RPMI8226 (cell line): ENCODE measurements around the gene SPATA4.
A peak's percentile ranks its signal among the peaks of the same experiment; 100 is the strongest.
"Not testable (repeated sequence)": the region's sequence is repeated elsewhere in the genome, so short reads cannot be mapped to it uniquely, and the experiment has no call there.

ENCODE experiments used
- DNase-seq: peaks from one replicate; pipeline ENCODE4 v3.0.0-alpha.2; 2015

Gene SPATA4

DNA sequence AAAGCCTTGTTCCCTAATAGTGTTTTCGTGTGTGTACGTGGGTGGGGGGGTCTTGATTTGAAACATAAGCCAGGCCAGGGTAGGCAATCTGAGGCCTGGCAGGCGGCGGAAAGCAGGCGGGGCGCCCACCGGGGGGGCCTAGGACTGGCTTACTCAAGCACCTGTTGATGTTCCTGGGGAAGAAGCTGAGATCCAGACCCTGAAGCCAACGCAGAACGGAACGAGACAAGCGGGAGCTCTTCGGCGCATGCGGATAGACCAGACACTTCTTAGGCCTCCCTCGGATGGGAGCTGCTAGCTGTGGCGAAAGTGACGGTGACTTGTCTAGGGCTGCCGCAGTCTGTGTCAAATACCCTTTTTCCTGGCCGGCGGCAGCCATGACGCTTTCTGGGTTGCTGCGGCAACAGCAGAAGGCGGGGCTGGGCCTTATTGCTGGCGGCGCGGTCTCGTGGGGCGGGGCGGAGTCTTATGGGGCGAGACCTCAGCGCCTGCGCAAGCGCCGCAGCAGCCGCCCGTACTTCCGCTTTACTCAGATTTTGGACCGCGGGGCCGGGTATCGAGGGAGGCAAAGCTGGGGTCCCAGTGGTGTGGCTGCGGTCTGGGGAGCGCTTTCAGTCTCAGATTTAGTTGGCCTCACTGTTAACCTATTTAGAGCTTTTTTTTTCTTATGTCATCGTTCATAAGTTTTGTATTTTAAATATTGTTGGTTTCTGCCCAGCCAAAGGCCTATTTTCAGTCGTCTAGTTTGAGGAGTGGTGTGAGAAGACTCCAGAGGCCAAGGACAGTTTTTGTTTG is at the start of gene SPATA4:
SPATA4 (minus strand) TSS at position 402 of the 795 bp plus-strand sequence; CDS start at position 379, 23 bp downstream.
- DNase-seq, result peak; percentile 90

GRCh38 chr4:176242764-176243347 is 47.5 kb upstream of the SPATA4 start:
- DNase-seq, result no peak

- no peak for DNase-seq
Observed at GRCh38 chr4:176241703-176242102, 46.3 kb upstream of the SPATA4 start.

DNA sequence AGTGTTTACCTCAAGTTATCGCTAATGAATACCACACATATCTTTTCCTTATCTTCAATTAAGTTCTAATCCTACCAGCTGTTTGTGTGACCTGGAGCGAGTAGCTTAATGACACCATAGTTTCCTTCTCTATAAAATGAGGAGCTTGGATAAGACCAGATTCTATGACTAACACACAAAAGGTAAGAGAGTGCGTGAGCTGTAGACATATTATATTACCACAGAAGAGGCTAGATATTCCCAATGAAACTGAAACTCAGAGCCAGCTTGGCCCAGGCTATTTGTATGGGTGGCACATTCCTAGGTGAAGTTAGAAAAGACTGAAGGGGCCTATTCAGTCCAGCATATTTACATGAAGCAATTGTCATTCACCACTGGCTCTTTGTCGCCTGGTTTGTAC is 43.4 kb upstream of the SPATA4 start:
- DNase-seq, result no peak

DNA sequence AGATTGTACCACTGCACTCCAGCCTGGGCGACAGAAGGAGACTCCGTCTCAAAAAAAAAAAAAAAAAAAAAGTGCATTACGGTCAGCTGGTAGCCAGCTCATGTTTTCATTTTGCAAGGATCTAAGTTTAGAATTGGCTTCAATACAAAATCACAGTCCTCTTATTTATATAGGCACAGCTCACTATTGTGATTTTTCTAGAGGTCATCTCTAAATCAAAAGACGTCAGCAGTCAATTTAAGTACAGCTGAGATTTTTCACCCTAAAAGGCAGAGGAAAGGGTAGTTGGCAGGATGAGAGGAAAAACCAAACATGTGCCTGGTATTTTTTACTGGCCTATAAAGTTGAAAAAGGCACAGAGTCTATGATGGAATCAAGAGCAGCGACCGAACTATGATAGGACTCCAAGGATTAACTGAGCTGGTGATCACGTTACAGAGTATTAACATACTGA is 42.8 kb upstream of the SPATA4 start:
- DNase-seq, result no peak

DNA sequence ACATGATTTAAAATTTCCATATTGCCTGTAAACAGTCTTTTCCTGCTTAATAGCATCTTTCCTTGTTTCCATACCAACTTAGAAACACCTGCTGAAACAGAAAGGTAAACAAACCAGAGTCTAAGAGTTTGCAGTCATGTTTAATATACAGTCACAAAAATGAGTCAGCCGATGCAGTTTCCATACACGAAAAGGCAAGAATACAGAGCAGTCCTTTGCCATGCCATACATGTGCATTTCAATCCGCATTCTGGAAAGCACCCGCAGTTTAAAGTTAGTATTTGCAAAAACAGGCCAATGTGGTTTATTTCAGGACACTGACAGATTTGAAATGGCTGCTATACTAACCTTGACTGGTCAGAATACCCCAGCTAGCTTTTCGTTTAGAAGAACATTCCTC is 41.6 kb upstream of the SPATA4 start:
- DNase-seq, result no peak

DNA sequence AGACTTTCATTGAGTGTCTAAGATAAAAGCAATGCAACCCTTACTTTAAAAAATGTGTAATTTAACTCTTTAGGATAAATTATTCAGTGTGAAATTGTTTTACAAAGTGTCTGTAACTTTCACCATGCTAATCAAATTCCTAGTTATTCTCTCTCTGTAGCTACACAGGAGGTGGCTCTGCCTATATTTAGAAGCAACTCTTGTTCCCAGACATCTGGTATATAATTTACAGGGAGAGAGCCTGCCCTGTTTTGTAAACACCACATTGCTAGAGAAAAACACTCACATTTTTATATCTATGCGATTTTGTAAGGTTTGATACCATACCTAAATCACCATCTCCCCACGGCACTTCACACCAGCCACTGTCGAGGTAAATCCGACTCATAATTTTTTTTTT is 35.5 kb upstream of the SPATA4 start:
- no peak for DNase-seq

DNA sequence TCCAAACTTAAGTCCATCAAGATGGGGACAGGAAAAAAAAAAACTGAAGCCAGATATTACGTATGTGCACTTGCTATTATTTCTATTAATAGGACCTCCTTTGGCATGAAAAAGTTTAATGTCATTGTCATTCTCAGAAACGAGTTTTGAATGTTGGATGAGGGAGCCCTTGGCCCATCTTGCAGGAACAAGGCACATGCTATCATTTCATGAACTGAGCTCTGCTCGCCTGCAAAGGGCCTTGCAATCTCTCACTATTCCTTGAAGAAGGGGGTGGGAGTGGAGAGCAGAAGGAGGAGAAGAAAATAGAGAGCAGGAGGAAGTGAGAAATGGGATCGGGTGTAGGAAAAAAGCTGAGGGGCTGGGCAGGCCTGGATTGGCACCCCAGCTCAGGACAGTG is 34.3 kb upstream of the SPATA4 start:
- DNase-seq, result no peak

DNA sequence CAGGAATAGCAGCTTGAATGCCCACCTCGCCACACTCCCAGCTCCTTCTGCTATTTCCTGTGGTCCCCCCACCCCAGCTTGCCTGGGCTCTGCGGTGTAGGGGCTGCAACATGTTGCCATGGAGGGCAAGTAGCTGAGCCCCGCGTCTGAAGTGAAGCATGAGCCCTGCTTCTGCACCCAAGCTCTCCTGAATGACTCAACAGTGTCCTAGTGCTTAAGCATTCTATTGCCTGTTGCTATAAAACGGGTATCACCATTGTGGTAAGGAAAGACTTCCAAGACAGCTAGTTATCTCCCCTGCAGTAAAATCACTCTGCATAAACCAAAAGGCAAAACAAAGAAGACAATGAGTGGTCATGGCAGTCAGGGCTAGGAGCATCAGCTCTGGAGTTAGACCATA is 31.4 kb upstream of the SPATA4 start:
- DNase-seq, result no peak

DNA sequence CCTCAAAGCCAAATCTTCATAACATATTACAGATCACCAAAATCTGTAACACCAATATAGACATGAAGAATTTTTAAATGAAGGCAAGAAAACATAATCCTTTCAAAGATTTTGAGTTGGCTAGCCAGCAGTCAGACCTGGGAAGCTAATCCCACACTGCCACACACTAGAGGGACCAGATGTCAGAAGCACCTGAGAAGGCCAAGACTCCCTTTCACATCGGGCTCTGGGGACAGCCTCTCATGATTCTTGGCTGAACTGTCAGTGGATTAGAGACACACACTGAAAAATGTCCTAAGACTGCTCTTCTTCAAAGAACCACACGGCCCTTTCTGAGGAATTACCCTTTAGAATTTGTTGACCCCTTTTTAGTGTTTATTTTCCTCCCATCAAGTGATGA is 28.2 kb upstream of the SPATA4 start:
- no peak for DNase-seq

DNA sequence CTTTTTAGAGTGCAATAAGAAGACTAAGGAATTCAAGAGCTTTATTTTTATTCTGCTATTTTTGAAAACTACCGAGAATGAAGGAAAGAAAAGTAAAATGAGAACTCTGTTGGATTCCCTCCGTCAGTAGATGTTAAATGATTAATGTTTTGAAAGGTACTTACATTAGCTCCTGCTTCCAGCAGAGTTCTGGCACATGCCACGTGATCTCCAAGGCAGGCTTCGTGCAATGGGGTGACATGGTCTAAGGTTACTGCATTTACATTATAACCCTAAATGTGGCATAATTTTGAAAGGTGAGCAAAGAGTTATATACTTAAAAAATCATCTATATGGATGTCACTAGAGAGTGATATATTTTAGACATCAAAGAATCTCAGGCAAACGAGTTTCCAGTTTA is 26.8 kb upstream of the SPATA4 start:
- DNase-seq, result no peak

- no peak for DNase-seq
Observed at GRCh38 chr4:176217510-176217909, 22.1 kb upstream of the SPATA4 start.

DNA sequence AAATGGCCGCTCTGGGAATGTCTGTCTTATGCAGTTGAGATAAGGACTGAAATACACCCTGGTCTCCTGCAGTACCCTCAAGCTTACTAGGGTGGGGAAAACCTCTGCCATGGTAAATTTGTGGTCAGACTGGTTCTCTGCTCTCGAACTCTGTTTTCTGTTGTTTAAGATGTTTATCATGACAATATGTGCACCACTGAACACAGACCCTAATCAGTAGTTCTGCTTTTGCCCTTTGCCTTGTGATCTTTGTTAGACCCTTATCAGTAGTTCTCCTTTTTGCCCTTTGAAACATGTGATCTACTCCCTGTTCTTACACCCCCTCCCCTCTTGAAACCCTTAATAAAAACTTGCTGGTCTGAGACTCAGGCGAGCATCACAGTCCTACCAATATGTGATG is 17.0 kb upstream of the SPATA4 start:
- not testable (repeated sequence) for DNase-seq

DNA sequence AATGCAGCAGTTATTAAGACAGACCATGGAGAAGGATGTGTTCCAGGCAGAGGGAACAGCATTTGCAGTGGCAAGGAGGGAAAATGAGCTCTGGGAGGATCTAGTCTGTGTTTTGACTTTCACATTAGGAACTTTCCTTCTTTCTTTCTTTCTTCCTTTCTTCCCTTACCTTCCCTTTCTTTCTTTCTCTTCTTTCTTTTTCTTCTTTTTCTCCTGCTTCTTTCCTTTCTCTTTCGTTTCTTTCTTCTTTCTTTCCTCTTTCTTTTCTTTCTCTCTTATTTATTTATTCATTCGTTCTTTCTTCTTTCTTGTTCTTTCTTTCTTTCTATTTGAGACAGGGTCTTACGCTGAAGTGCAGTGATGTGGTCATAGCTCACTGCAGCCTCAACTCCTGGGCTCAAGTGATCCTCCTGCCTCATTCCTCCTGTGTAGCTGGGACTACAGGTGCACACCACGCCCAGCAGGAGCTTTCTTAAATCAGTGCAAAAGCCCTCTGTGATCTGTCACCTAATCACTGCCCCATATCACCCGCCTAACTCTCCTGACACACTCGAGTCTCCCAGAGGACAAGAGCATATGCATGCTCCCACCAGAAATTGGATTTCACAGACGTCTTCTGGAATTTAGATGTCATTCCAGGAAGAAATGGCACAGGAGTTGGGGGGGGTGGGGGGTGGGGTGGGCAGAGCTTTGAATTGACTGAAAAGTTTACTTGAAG is 15.4 kb upstream of the SPATA4 start:
- no peak for DNase-seq

DNA sequence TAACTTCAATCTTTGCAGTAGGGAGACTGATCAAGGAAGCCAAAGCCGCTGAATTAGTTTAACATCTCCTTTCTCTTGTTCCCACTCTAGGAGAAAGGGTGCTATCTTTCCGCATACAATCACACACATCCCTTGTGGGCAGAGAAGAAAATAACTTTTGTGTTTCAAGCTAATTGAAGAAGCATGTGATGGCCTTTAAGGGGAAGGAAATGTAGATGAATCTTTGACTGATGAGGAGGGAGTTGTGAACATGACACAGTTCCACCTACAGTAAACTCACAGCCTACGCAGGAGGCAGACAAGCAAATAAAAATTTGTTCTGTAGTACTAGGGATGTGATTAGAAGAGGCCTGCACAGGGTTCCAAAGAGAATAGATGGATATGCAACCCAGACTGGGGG is 14.7 kb upstream of the SPATA4 start:
- no peak for DNase-seq

DNA sequence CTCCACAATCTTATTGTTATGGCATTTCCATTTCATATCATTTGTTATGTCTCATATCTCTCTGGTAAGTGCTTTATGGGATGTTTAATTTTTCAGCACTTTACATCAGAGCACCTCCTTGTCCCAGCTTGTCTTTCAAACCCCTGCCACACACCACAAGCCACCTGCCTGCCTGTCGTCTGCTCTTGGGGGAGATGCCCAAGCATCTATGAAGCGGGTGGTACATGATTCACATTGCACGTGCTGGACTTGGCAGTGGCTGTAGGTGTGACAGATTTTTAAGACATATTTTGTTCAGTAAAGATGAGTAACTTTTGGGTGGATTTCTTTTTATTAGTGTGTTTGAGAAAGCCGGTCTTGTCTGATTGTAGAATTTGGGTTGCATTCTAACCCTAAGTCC is 14.2 kb upstream of the SPATA4 start:
- no peak for DNase-seq

DNA sequence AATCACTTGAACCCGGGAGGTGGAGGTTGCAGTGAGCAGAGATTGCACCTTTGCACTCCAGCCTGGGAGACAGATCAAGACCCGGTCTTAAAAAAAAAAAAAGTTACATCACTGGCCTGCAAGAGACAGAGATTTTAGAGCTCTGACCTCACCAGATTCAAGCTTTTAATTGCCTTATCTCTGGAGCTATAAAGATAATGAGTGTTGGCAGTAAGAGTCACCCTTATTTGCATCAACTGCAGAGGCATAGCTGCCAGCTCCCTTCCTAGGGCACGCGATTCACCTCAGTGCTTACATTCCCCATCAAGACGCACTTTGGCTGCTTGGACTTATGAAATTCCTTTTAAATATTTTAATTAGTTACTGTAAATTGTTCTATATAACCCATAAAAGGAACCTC is 12.5 kb upstream of the SPATA4 start:
- no peak for DNase-seq

DNA sequence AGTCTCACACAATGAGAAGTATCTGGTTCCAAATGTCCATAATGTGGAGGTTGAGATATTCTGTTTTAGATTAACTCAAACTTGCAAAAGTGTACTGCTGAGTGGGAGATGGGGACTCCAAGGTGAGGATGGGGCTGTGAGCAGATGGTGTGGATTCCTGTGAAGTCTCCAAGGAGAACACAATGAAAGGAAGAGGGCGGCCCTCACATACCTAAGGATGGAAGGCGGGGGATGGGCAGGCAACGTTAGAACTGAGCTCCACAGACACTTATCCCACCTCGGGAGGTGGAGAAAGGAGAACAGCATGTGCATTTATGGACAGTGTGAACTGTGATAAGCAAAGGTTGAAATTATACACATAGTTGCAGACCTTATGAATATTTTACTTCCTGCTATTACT is 9.9 kb upstream of the SPATA4 start:
- DNase-seq, result no peak

DNA sequence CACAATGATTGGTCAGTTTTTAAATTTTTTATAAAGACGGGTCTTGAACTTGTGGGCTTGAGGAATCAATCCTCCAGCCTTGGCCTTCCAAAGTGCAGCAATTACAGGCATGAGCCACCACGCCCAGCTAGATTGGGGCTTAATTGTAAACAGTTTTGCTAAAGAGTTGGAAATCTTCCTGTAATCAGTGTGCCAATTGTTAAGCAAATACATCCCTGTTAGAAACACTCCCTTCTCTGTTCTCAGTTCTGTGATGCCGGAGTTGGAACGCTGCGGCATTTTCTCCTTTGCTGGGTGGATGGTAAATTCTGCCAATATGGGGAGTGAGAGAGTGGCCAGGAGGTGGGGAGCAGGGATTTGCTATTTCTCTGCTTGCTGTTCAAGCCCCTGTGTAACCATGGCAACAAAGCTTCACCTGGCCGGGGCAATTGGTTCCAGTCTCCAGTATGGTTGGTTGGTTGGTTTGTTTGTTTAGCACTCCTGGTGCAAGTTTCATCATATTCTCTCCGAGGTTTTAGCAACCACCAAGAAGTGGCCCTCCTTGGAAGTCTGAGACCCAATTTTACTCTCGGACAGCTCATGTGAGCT is 3.0 kb upstream of the SPATA4 start:
- no peak for DNase-seq

DNA sequence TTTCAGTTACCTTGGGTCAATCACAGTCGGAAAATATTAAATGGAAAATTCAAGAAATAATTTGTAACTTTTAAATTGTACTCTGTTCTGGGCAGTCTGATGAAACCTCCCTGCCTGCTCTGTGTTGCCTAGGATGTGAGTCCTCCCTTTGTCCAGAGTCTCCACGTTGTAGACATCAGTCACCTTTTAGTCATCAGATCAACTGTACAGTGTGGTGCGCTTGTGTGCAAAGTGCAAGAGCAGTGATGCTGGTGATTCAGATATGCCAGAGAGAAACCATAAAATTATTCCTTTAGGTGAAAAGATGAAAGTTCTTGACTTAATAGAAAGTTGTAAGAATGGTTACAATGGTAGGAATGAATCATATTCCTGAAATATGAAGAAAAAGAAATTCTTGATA is 1.4 kb downstream of the SPATA4 start:
- no peak for DNase-seq

DNA sequence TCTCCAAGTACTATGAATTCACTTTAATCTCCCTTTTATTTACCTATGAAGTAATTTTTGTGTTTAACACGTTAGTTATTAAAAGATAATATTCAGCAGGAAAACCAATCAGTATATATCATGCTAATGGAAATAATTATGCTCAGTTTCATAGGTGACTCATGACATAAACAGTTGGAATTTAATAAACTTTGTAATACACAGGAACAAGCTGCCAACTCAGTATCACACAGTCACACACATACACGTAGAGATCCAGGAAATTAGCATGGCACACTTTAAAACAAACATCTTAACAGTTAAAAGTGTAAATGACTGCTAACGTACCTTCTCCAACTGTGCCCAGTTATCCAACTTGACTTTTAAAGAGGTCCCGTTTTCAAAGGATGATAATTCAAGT is 2.3 kb downstream of the SPATA4 start:
- DNase-seq, result no peak

DNA sequence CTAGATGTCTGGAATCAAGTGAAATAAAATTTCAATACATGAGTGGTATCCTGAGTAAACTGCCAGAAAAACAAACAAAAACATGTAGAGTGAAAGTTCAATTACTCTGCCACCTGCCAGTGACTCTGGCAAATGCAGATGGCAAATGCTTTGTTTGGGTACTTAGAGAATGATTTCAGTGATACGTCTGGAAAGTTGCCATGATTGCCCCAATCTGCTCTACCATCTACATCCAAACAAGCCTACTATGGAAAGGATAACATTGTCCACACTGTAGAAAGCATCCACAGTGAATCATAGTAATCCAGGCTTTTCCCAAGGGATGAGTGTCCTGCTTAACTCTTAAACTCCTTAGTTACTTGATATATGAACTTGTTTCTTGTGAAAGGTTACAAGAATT is 3.4 kb downstream of the SPATA4 start:
- no peak for DNase-seq

GRCh38 chr4:176189891-176190795 is 5.2 kb downstream of the SPATA4 start:
- DNase-seq, result no peak
